ENCODE results near the gene IL32.

- TF ChIP-seq CTCF (IDR thresholded peaks at IDR 0.05) (peak; percentile 67 to 90 (median 78)), POLR2A (IDR thresholded peaks at IDR 0.05) (peak in 1 of 4 donors; percentile 40), POLR2AphosphoS5 (IDR thresholded peaks at IDR 0.05) (no peak), EP300 (IDR thresholded peaks at IDR 0.05) (no peak)
These were observed 37.3 kb upstream of the IL32 start for GRCh38 chr16:3027983-3028715.
